NCI-H1092 (cell line): Measurements from ENCODE around the gene SRPX2.
A peak's percentile ranks its signal among the peaks of the same experiment; 100 is the strongest.

ENCODE experiments used
- DNase-seq: peaks from one replicate; lab custom pipeline; 2025; lab: John Stamatoyannopoulos, UW

SRPX2 gene, protein sequence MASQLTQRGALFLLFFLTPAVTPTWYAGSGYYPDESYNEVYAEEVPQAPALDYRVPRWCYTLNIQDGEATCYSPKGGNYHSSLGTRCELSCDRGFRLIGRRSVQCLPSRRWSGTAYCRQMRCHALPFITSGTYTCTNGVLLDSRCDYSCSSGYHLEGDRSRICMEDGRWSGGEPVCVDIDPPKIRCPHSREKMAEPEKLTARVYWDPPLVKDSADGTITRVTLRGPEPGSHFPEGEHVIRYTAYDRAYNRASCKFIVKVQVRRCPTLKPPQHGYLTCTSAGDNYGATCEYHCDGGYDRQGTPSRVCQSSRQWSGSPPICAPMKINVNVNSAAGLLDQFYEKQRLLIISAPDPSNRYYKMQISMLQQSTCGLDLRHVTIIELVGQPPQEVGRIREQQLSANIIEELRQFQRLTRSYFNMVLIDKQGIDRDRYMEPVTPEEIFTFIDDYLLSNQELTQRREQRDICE

DNA sequence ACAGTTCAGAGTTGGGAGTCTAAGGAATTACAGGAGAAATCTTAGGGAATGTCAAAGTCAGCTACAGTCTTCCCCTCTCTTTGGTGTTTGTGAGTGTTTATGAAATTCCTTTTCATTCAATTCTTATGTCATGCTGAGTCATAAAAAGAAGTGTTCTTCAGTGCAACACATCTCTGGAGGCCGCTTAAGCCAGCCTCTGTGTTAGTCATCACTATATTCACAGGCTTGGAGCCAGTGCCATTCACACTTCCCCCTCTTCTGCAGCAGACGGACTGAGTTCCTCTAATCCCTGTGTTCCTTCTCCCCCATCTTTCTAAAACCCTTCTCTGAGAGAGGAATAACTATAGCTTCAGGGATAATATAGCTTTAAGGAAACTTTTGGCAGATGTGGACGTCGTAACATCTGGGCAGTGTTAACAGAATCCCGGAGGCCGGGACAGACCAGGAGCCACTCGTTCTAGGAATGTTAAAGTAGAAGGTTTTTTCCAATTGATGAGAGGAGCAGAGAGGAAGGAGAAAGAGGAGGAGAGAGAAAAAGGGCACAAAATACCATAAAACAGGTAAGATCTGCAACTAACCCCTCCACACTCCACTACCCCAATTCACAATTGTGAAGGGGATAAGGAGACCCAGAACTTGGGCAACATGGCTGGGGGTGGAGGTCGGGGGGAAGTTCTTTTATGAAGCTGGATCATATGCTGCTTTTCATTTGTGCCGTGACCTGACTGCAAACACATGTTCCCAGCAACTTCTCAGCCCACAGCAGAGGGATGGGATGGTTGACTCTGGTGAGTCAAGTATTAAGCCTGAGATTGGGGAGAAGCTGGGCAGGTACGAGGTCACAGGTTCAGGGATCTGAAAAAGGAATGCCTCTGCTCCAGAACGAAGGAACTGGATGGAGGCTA is at the start of gene SRPX2:
Gene SRPX2 (plus strand): TSS at position 244 of the 905 bp plus-strand sequence. CDS start 2,124 bp downstream, outside the sequence.
- DNase-seq: no peak

DNA sequence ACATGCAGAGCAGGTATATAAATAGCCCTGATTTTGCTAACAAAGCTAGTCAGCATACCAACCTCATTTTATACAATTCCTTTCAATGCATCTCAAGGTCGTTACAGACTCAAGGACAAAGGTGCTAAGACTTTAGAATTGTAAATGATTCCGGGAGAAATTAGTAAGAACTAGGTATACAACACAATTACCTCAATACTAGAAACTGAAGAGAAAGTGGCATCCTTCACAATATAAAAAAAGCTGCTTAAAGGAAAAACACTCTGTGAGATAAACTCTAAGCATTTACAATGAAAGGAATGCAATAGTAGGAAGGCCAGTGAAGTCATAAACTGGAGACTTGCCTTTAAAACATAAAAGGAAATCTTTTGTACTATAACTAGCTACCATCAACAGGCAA is 47.4 kb upstream of the SRPX2 start:
- no peak for DNase-seq

DNA sequence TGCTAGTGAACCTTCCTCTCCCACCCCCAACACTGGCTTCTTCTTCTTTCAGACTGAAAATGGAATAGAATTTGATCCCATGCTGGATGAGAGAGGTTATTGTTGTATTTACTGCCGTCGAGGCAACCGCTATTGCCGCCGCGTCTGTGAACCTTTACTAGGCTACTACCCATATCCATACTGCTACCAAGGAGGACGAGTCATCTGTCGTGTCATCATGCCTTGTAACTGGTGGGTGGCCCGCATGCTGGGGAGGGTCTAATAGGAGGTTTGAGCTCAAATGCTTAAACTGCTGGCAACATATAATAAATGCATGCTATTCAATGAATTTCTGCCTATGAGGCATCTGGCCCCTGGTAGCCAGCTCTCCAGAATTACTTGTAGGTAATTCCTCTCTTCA is 44.5 kb upstream of the SRPX2 start:
- no peak for DNase-seq

DNA sequence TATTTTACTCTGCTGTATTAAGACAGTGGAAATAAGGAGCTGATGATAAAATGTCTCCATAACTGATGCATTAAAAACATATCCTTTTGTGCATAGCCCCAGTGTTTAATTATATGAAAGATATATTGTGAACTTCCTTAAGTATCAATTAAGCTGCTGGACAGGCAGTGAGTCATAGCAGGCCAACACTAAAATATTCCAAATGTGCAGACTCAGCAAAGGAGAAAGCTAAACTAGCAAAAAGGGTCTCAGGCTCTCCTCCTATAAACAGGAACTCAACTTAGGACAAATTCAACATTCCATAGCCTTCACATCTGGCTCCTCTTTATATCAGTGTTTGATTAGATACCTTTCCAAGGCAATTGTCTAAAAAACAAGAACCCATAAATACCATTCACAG is 43.7 kb upstream of the SRPX2 start:
- no peak for DNase-seq

DNA sequence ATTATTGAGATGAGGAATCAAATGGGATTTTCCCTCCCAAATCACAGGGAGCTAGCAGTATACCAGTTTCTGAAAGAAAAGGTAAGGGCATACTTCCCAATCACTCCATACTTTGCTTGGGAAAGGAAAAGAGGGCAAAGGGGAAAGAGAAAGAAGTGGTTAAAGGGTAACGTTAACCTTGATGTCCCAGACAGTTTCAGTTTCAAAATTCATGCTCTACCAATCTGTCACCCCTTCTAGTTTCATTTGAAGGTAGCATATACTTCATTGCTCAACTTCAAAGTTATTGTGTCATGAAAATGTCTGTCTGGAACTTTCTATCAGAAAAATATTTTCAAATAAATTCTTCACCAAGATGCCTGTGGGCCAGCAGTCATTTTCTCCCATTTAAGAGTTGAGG is 43.2 kb upstream of the SRPX2 start:
- DNase-seq: no peak

DNA sequence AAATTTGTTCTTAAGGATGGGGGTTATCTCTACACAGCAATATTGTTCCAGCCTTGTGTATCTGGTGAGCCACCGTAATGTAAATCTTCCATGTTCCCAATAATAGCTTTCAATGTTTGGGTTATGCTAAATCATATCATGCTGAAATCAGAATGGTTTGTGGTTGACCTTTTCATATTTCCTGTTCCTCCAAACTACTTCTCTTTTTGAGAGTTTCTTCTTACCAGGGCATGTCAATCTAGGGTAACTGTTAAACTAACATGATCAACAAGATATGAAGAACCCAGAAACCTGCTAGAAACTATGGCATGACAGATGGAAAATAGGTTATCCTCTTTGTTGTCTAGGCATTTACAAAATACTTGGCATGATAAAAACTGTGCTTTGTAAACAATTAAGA is 37.2 kb upstream of the SRPX2 start:
- no peak for DNase-seq

DNA sequence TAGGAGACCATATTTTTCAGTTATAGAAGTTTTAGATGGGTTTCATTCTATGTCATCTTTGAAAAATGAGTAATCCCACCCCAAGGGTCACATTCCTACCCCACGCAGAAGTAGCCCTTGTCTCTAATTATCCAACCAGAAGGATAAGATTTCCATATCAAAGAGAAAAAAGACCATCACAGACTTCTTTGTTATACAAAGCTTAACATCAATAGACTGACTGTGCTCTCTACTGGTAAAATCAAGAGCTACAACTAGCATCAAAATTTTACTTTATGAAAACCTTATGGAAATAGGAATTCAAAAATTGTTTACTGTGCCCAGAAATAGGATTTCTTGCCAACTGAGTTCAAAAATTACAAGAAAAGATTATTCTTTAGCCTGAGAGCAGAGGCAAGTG is 34.4 kb upstream of the SRPX2 start:
- DNase-seq: no peak

DNA sequence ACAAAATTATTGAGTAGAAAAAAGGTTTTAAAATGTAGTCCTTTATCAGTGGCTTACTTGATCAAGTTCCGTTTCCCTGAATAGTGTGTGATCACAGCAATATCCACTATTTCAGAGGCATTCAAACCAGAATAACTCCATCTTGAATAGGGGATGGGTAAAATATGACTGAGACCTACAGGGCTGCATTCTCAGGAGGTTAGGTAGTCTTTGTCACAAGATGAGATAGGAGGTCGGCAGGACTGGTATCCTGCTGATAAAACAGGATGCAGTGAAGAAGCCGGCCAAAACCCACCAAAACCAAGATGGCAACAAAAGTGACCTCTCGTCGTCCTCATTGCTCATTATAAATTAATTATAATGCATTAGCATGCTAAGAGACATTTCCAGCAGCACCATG is 32.0 kb upstream of the SRPX2 start:
- DNase-seq: no peak

DNA sequence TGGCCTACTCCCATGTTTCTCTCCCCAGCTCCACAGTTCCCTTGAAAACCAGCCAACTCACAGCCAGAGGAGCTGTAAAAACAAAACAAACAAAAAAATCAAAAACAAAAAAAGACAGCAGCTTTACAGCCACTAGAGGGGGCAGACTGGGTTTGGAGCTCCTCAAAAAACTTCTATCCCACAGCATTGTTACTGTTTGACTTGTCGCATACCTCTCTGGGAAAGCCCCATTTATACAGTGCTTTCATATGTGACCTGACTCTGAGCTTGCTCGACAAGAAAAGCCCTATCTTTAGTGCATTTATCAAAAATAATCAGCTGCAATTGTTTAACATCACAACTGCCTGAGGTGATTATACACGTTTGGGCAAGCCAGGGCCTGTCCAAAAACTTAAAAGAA is 29.0 kb upstream of the SRPX2 start:
- no peak for DNase-seq

DNA sequence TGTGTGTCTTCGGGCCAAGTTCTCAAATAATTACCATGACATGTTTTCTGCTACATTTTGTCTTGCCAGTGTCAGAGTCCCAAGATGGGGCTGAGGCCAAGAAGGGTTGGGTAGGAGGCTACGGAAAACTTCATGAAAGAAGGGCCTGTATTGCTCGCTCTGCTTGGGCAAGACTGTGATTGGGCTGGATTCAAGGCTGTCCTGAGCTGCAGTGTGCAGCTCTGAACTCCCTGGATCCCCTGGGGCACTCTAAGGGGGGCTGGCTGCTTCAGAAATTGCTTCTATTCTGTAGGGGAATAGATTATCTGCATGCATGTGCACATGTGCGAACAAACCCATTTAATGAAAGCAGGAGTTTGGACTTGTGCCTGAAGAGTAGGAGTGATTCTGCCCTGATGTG is 21.0 kb upstream of the SRPX2 start:
- no peak for DNase-seq

DNA sequence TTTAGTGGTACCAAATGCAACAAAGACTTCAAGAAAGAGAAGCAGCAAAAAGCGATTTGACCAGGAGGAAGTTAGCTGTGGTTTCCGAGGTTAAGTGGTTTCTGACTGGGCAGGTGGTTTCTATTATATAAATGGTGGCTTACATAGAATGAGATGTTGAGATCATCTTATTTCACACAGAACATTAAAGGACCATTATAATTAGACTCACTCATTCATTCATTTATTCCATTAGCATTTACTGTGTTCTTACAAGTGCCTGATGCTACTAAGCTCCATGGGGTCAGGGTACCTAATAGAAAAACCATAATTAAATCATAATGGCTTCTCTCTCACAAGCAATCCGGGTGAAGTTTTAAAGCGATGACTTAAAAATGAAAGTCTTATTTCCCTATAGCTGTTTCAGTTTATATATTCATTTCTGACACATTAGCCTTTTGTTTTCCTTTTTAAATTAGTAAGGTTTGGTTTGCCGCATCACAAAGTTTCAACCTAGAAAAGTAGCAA is 18.0 kb upstream of the SRPX2 start:
- no peak for DNase-seq

DNA sequence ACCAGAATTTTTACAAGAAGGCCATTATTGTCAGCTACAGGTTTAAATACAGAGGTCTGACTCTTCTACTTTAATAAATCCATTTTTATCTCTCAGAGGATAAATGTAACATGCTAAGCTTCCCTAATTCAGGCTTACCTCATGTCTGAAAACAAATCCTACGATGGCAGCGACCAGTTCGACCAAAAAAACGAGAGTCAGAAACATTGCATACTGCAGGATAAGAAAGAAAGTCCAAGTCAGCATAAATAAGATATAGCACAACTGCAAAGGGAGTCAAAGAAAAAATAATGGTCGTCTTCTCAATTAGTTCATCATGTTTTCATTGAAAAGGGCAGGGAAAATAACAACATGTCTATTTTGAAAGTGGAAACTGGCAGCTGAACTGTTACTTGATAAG is 9.0 kb upstream of the SRPX2 start:
- DNase-seq: no peak

DNA sequence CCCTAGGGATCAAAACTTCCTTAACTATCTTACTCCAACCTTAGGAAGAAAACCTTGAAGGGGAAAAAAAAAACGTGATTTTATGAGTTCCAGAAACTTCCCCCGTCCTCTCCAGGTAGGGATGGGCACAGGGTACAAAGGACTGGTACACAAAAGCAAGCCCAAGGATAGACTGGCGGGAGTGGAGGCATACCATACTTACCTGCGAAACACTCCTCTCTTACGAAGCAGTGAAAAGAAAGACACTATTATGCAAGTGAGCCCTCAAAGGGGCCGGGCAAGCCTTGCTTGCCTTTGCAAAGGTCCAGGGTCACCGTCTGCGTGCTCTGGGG is 8.0 kb upstream of the SRPX2 start:
- DNase-seq: no peak

DNA sequence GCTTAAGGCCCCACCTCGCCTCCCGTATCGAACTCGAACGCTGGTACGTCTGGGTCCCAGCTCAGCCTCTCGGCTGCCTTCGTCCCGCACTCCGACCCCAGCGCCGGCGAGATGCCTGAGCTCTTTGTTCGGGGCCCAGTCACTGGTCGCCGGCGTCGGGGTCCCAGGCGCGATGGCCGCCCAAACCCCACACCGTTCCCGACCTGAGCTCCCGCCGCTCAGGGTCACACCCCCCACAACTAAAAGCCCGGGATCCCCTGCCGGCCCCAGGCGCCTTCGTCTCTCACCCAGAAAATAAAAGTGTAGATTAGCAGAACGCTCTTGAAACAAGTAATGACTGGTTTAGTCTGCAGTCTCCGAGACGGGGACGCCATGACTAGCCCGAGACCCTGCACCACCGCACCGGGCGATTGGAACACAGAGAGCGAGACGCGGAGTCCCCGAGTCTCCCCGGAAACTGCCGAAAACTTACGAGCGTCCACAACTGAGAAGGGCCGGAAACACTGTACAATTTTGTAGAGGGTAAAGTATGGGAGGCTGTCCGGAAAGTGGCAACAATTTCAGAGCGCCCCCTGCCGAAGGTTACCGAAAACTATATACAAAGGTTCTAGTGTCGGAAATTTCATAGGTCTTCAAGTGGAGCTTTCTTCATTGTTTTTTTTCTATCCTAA is 7.5 kb upstream of the SRPX2 start, which contains the start of gene TSPAN6:
Gene TSPAN6 (minus strand): TSS at position 486 of the 671 bp plus-strand sequence. CDS start 112 bp downstream, at position 374.
- peak; percentile 90 for DNase-seq

DNA sequence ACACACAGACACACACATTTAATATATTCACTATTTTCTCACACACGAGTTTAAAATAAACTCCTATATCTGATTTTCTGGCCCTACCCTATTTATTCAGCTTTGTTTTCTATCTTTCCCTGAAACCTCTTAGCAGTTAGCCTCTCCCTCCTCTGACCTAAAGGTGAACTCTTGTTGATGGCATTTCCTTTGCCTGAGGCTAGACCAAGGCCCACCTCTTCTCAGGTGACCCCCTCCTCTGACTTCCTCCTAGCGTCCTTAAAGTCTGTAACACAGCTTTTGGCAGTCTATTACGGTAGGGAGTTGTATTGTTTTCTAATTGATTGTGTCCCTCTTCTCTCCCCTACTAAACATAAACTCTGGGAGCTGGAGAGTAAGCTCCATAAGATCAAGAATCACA is 1.7 kb upstream of the SRPX2 start:
- no peak for DNase-seq

DNA sequence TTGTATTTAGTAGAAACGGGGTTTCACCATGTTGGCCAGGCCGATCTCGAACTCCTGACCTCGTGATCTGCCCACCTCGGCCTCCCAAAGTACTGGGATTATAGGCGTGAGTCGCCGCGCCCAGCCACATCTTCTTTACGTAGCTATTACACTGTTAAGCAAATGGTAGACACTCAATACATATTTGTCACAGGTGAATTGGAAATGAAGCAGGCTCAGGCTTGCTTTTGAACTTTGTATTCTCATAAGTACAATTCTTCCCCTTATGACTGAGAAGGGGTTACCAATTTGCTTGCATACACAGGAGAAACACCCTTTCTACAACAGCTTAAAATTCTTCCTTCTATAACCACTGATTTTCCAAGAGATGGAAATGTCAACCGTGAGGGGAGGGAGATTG is 787 bp upstream of the SRPX2 start:
- no peak for DNase-seq

DNA sequence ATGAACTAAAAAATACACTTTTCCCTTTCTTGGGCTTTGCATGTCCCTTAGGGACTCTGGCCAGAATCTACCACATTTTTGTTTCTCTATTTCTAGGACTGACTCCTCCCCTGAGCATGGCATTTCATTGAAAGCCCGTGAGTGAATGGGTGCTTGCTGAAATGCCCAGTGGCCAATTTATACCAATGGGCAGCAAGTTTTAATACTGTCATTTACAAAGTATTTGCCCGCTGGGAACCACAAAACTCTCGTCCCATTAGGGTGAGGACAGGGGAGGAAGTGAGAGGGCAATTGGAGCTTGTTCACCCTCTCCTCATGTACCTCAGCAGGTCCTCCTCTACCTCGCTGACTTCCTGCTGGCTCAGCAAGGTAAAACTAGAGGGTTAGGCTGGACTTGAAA is 1.1 kb downstream of the SRPX2 start:
- DNase-seq: no peak

DNA sequence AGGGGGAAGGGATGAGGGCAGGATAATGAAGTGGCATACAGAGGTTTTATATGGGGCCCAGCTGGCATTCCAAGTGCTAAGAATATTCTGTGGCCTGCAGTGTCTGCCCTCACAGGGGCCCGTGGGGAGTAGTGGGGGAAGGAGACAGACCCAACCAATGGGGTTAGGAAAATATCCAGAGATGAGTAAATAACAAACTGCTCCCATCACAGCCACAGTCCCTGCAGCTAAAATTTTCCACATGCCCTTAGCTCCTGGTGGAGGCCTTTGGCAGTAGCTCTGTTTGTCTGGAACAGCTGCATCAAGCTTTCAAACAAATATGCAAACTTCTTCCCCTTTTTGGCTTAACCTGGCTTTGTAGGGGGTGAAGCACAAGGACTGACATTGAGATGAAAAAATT is 3.1 kb downstream of the SRPX2 start:
- DNase-seq: no peak

DNA sequence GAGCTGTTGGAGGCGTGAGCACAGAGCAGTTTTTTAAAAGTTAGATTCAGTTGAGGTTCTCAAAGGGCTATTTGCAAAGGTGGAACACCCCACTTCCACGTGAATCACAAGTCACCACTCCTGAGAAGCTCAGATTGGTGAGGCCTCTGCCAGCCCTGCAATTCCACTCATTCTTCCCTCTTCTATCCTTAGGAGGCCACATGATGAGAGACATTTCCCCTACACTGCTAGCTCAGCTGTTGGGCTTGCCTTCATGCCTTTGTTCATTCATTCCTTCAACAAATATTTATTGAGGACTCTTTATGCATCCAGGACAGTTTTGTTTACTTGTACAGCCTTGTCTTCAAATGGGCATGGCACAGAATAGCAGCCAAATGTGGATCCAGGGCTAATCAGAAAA is 3.7 kb downstream of the SRPX2 start:
- peak; percentile 9 for DNase-seq

DNA sequence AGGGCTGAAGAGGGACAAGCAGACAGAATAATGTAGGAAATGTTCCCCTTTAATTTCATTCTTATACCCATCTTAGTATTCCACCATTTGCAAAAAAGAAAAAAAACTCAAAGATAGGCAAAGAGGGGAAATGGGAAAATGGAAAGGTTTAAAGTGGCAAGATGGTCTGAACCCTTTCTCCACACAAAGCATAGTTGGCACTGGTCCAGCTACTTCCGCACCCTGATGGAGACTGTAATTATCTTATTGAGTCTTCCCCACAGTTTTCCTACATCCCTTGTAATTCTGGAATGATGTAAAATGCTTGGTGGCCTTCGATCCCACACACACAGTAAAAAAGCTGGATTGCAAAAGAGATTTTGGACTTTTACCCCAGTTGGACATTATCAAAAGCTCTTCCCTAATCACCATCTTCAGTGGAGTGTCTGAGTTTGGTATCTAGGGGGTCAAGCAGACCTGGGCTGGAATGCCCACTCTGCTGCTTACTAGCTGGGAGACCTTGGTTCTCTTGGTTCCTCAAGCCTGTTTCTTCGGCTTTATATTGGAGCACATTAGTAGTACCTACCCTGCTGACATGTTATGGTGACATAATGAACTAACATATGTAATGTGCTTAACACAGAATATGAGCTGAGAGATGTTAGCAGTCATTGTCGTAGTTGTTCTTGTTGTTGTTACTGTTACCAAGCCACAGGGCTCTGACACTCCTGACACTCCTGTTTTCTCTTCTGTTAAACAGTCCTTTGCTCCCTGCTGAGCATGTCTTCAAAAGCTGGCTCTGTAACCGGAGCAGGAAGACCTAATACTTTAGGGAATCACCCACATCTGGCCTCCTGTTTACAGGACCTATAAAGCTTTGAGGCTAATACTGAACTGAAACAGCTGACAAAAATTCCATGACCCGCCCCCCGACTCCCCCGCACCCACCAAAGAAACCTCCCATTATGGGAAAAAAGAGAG is 4.7 kb downstream of the SRPX2 start:
- DNase-seq: no peak
